ENCODE results near the gene CDK14. TPM values are rescaled to one million over a fixed set of nuclear protein-coding genes. Genes with fewer than 3 reads are reported as not detected.

Gene CDK14
- polyA plus RNA-seq, 3 donors, result 1.7 to 2.5 (median 2.1) TPM

DNA sequence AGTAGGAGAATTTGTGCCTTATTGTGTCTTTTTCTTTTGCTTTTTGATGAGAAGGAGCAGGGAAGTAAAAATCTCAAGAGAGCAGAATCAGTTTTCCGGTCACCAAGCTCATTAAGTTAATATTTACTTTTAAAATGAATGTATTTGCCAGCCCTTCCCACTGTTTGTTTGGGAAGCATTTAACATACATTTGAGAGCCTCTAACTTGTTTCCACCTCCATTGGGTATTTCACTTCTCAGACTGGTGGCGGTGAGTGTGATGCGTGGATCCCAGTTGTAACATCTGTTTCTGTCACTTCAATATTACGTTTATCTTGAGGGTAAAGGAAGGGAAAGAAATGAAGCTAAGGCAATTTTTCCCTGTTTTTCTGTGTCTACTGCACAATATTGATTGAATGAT is 22.8 kb downstream of the CDK14 start:
- Histone ChIP-seq H3K4me1 (ENCODE audit: control insufficient read depth in 1 of 2, insufficient read depth in 2 of 2, low read length in 2 of 2) (peaks cover 21 to 28% of the 10 kb centered on the region in 2 donors), H3K4me2 (replicated peaks; ENCODE audit: extremely low read depth, low read length, poor library complexity, severe bottlenecking) (no peak overlapping the region), H4K20me1 (ENCODE audit: insufficient read depth, low read length) (no peaks in the 10 kb centered on the region), H3K9ac (ENCODE audit: insufficient read depth, low read length, poor library complexity, severe bottlenecking) (no peak overlapping the region), H3K9me3 (replicated peaks in 1 of 2; ENCODE audit: control insufficient read depth in 1 of 2, insufficient read depth in 1 of 2, low read length in 2 of 2) (no peaks in the 10 kb centered on the region), H3K79me2 (ENCODE audit: insufficient read depth, low read length) (peaks cover 28% of the 10 kb centered on the region), H3K27me3 (ENCODE audit: control insufficient read depth in 2 of 2, insufficient read depth in 2 of 2, low read length in 2 of 2) (no peaks in the 10 kb centered on the region), H3K36me3 (replicated peaks in 1 of 2; ENCODE audit: control insufficient read depth in 1 of 2, insufficient read depth in 2 of 2, low read length in 2 of 2) (no peaks in the 10 kb centered on the region), H3K4me3 (replicated peaks in 1 of 3; ENCODE audit: low read depth in 2 of 3, low read length in 3 of 3) (no peak overlapping the region), H2AFZ (ENCODE audit: insufficient read depth, low read depth, low read length, poor library complexity, severe bottlenecking) (no peak overlapping the region), H3K27ac (ENCODE audit: low read depth in 1 of 2, low read length in 2 of 2) (no peak overlapping the region)
- DNase-seq, result no peak
- no peaks in the 10 kb centered on the region for H3K27me3 Mint-ChIP-seq (ENCODE audit: low read depth in 3 of 3)
- WGBS (ENCODE audit: insufficient coverage), result no CpG with 5 or more reads among the region's 4 CpGs
- H3K4me1 Mint-ChIP-seq, result peaks cover 34% of the 10 kb centered on the region
- TF ChIP-seq, protein P1, sequence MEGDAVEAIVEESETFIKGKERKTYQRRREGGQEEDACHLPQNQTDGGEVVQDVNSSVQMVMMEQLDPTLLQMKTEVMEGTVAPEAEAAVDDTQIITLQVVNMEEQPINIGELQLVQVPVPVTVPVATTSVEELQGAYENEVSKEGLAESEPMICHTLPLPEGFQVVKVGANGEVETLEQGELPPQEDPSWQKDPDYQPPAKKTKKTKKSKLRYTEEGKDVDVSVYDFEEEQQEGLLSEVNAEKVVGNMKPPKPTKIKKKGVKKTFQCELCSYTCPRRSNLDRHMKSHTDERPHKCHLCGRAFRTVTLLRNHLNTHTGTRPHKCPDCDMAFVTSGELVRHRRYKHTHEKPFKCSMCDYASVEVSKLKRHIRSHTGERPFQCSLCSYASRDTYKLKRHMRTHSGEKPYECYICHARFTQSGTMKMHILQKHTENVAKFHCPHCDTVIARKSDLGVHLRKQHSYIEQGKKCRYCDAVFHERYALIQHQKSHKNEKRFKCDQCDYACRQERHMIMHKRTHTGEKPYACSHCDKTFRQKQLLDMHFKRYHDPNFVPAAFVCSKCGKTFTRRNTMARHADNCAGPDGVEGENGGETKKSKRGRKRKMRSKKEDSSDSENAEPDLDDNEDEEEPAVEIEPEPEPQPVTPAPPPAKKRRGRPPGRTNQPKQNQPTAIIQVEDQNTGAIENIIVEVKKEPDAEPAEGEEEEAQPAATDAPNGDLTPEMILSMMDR (IDR thresholded peaks at IDR 0.05), result no peak
- peaks cover 0 to 3% of the 10 kb centered on the region in 2 donors for H3K36me3 Mint-ChIP-seq
- no peak overlapping the region for H3K4me3 Mint-ChIP-seq
- peaks cover 0 to 2% (median 0%) of the 10 kb centered on the region in 7 donors for H3K9me3 Mint-ChIP-seq
- peak overlapping the region in 1 of 7 donors; percentile 11 for H3K27ac Mint-ChIP-seq
- intact Hi-C loops (cut with micrococcal nuclease), result no loop called here

DNA sequence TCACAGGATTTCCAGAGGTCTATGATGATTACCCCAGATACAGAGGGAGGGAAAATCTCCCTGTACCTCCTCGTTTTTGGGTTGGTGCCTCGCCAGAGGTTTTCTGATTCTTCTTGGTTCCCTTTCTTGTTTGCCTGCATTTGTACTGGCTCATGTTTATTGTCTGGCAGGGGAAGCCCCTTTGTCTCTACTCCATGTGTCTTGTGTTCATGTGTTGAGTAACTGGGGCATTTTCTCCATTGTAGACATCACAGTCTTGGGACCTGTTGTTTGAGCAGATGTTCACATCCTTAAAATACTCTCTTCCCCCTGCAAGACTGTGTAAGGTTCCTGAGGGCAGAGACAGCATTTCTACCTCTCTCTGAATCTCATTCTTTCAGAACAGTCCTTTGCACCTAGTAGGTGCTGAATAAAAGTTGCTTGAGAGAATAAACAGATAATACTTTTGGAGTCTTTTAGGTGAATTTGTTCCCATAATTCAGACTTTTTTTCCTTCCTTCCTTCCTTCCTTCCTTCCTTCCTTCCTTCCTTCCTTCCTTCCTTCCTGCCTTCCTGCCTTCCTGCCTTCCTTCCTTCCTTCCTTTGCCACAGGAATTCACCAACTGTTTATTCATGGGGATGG is 25.1 kb downstream of the CDK14 start:
- Histone ChIP-seq H3K9ac (ENCODE audit: insufficient read depth, low read length, poor library complexity, severe bottlenecking) (no peak overlapping the region), H3K4me3 (replicated peaks in 1 of 3; ENCODE audit: low read depth in 2 of 3, low read length in 3 of 3) (peak overlapping the region in 1 of 3 experiments; percentile 24), H3K4me2 (replicated peaks; ENCODE audit: extremely low read depth, low read length, poor library complexity, severe bottlenecking) (peak overlapping the region; percentile 33), H3K79me2 (ENCODE audit: insufficient read depth, low read length) (peaks cover 24% of the 10 kb centered on the region), H3K9me3 (replicated peaks in 1 of 2; ENCODE audit: control insufficient read depth in 1 of 2, insufficient read depth in 1 of 2, low read length in 2 of 2) (no peaks in the 10 kb centered on the region), H3K36me3 (replicated peaks in 1 of 2; ENCODE audit: control insufficient read depth in 1 of 2, insufficient read depth in 2 of 2, low read length in 2 of 2) (no peaks in the 10 kb centered on the region), H3K27ac (ENCODE audit: low read depth in 1 of 2, low read length in 2 of 2) (peak overlapping the region; percentile 40 to 69), H4K20me1 (ENCODE audit: insufficient read depth, low read length) (peaks cover 6% of the 10 kb centered on the region), H3K4me1 (ENCODE audit: control insufficient read depth in 1 of 2, insufficient read depth in 2 of 2, low read length in 2 of 2) (peaks cover 31 to 40% of the 10 kb centered on the region in 2 donors), H3K27me3 (ENCODE audit: control insufficient read depth in 2 of 2, insufficient read depth in 2 of 2, low read length in 2 of 2) (no peaks in the 10 kb centered on the region), H2AFZ (ENCODE audit: insufficient read depth, low read depth, low read length, poor library complexity, severe bottlenecking) (no peak overlapping the region)
- Mint-ChIP-seq H3K36me3 (peaks cover 3 to 4% of the 10 kb centered on the region in 2 donors), H3K4me3 (peak overlapping the region in 1 of 2 donors; percentile 63), H3K27me3 (ENCODE audit: low read depth in 3 of 3) (peaks cover 0 to 1% (median 0%) of the 10 kb centered on the region in 3 donors), H3K4me1 (peaks cover 46% of the 10 kb centered on the region), H3K27ac (peak overlapping the region; percentile 86 to 96 (median 91)), H3K9me3 (peaks cover 0 to 2% (median 0%) of the 10 kb centered on the region in 7 donors)
- DNase-seq, result peak; percentile 82 to 96 (median 86)
- WGBS (ENCODE audit: insufficient coverage), result no CpG with 5 or more reads among the region's 2 CpGs
- intact Hi-C loops (cut with micrococcal nuclease), result loop anchor here in 1 of 2 donors (2.0 kb wide), 1 partner anchor 22 kb away; no protein-coding TSS in a partner anchor
- TF ChIP-seq, protein P1 (IDR thresholded peaks at IDR 0.05), result no peak
